NCI-H2227 (cell line): ENCODE measurements around the gene GCLC.

Experiments used
- DNase-seq: peaks from one replicate; lab custom pipeline; 2025; ENCODE audit not compliant: unreplicated experiment; lab: John Stamatoyannopoulos, UW

GCLC gene

GRCh38 chr6:53527249-53527765 is 17.6 kb downstream of the GCLC start:
- no peak for DNase-seq

GRCh38 chr6:53526000-53526399 is 18.9 kb downstream of the GCLC start:
- no peak for DNase-seq

DNA sequence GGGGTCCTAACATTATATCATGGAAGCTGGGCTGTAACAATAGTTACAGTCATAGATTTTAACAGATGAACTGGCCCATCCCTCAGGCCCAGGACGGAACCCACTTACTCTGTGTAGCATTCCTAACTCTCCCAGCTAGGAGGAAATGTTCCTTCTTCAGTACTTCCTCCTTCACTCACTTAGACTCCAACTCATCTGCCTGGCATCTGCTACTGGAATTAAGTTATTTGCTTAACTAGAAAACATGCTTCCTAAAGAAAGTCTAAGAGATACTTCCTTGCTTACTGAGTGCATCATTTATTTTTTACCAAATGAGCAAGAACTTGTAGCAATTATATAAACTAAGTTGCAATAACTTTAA is 20.5 kb downstream of the GCLC start:
- DNase-seq: no peak

- no peak for DNase-seq
Measured at GRCh38 chr6:53523511-53524454, 21.1 kb downstream of the GCLC start.

GRCh38 chr6:53520320-53520928 is 24.5 kb downstream of the GCLC start:
- no peak for DNase-seq

GRCh38 chr6:53518862-53519261 is 26.0 kb downstream of the GCLC start:
- DNase-seq: no peak

- no peak for DNase-seq
Measured at GRCh38 chr6:53517021-53517420, 27.9 kb downstream of the GCLC start.

- no peak for DNase-seq
Measured at GRCh38 chr6:53514677-53515076, 30.2 kb downstream of the GCLC start.

- DNase-seq: no peak
Measured at GRCh38 chr6:53513519-53513966, 31.4 kb downstream of the GCLC start.

GRCh38 chr6:53513056-53513455 is 31.8 kb downstream of the GCLC start:
- DNase-seq: no peak

DNA sequence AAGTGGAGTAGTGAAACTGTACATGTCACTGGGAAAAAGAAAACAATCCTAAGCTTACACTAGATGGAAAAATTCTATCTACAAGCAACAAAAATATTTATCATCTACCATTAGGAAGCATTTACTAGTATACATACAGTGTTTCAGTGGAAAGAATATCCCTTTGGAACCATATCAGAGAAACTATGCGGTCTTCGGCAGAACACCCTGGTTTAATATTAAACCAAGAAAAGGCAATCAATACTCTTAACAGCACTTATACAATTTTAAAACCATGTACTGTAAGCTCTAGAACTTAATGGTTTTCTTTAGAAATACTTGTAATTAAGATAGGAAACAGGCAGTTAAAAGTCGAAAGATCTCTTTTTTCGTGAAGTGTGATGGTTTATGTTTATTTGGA is 32.3 kb downstream of the GCLC start:
- no peak for DNase-seq

DNA sequence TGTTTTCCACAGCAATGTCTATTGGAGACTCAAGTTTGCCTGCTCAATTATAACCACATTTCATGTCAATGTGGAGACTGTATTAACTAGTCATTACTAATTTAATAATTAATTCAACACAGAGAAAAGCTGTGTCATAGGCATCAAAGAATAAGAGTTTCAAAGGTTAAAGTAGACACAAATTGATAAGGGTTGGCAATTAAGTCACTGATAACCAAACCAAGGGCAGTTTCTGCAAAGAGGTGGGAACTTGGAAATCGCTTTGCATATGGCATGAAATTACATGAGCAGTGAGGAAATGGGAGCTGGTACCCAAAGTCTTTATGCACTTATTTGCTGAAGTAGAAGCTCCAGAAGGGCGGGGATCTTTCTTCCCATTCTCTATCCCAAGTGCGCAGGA is 34.2 kb downstream of the GCLC start:
- DNase-seq: no peak

GRCh38 chr6:53506872-53507271 is 38.0 kb downstream of the GCLC start:
- no peak for DNase-seq

- DNase-seq: no peak
Measured at GRCh38 chr6:53504512-53504911, 40.4 kb downstream of the GCLC start.

- DNase-seq: no peak
Measured at GRCh38 chr6:53503060-53503459, 41.8 kb downstream of the GCLC start.

DNA sequence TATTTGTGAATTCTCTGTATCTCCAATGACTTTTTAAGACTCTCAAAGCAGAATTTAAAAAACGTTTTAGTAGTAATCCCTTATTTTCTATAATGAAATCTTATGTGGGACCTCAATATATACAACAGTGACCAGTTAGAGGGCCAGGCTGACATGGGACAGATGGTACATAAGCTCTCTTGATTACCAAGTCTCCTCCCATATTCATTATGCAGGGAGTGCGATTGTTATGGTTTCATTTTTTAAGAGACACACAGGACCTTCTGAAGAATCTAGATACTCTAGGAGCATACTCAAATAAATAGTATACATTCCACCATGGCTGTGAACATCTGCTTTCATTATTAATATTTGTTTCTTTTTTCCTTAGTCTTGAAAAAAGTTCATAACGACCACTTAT is 43.5 kb downstream of the GCLC start:
- DNase-seq: no peak

DNA sequence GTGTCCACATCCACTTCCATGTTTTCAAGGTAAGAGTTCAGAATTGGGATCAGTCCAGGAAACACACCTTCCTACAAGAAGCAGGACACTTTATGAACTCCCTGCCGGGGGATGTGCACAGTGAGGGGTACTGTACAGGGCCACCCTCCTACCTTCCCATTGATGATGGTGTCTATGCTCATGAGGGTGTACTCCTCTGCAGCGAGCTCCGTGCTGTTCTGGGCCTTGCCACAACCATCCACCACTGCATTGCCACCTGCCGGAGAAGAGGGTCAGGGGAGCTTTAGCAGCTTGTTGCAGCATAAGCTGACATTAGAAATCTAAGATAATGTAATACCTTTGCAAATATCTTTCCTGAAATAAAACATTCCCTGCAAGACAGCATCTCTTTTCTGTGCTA is 44.8 kb downstream of the GCLC start:
- DNase-seq: no peak

GRCh38 chr6:53499094-53499493 is 45.8 kb downstream of the GCLC start:
- DNase-seq: no peak

GRCh38 chr6:53498649-53499048 is 46.3 kb downstream of the GCLC start:
- DNase-seq: no peak

- no peak for DNase-seq
Measured at GRCh38 chr6:53497905-53498304, 47.0 kb downstream of the GCLC start.

DNA sequence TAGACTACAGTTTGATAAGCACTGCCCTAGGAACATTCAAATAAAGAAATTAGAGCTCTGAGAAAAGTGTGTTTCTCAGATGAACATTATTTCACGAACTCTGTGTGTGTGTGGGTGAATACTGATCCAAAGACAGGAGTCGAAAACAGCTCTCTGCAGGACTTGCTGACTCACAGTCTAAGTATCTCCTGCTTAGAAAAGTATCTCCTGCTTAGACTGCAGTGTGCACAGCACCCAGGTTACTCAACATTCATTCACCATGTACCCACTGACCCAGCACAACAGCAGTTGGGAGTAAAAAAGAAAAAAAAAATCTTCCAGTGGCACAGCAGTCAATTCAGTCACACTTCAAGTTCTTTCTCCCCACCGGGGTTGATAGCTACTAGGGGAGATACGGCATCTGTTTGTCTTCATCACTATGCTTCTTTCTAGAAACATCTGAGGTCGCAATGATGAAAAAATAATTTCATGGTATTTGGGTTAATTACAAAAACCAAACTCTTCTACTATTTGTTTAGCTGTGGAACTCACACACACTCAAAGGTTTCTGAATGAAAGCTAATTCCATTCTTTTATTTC is 48.0 kb downstream of the GCLC start:
- DNase-seq: no peak
